HG03108 (cell line): ENCODE measurements around the gene NRL.
A peak's percentile ranks its signal among the peaks of the same experiment; 100 is the strongest.

Experiments used
- ATAC-seq: cut with Tn5 transposase; IDR thresholded peaks from one replicate; pipeline ENCODE4 v1.9.1; 2021; ENCODE audit warnings: moderate library complexity; ENCODE audit not compliant: unreplicated experiment

Gene NRL

GRCh38 chr14:24145219-24145618 is 30.5 kb upstream of the NRL start:
- ATAC-seq = no peak

- ATAC-seq = no peak
Observed at GRCh38 chr14:24144451-24144850, 29.7 kb upstream of the NRL start.

- ATAC-seq = no peak
Observed at GRCh38 chr14:24143511-24143910, 28.8 kb upstream of the NRL start.

- ATAC-seq = peak; percentile 87
Observed at GRCh38 chr14:24141097-24141880, 26.5 kb upstream of the NRL start, which contains the start of gene EMC9. Gene EMC9 (minus strand): TSS chr14:24141591. CDS start chr14:24141304, 287 bp downstream.

GRCh38 chr14:24139272-24139934 is 24.7 kb upstream of the NRL start:
- no peak for ATAC-seq

GRCh38 chr14:24138396-24139271 is 23.9 kb upstream of the NRL start:
- ATAC-seq = no peak

GRCh38 chr14:24137529-24138395 is 23.0 kb upstream of the NRL start:
- no peak for ATAC-seq

- ATAC-seq = no peak
Observed at GRCh38 chr14:24136684-24137528, 22.2 kb upstream of the NRL start.

- ATAC-seq = peak; percentile 79
Observed at GRCh38 chr14:24135834-24136683, 21.3 kb upstream of the NRL start, which contains the start of gene PSME1. Gene PSME1 (plus strand): TSS chr14:24136194. CDS start chr14:24136263, 69 bp downstream.

- ATAC-seq = no peak
Observed at GRCh38 chr14:24135584-24135833, 20.8 kb upstream of the NRL start.

- ATAC-seq = no peak
Observed at GRCh38 chr14:24133735-24134134, 19.0 kb upstream of the NRL start.

GRCh38 chr14:24132976-24133375 is 18.2 kb upstream of the NRL start:
- ATAC-seq = no peak

GRCh38 chr14:24132061-24132685 is 17.4 kb upstream of the NRL start:
- no peak for ATAC-seq

GRCh38 chr14:24131549-24131966 is 16.8 kb upstream of the NRL start:
- ATAC-seq = no peak

- ATAC-seq = no peak
Observed at GRCh38 chr14:24130717-24131548, 16.2 kb upstream of the NRL start.

- ATAC-seq = no peak
Observed at GRCh38 chr14:24130380-24130716, 15.6 kb upstream of the NRL start, which contains the start of gene FITM1. Gene FITM1 (plus strand): TSS chr14:24130659. CDS start chr14:24131564, 905 bp downstream.

GRCh38 chr14:24129410-24129998 is 14.8 kb upstream of the NRL start:
- ATAC-seq = no peak
